ENCODE results near the gene FCAMR. TPM values are rescaled to one million over a fixed set of nuclear protein-coding genes. Genes with fewer than 3 reads are reported as not detected.

The FCAMR gene
- total RNA-seq = 0.07 TPM in 2 replicates

- intact Hi-C loops (cut with micrococcal nuclease) = no loop called here
These were observed at the start of gene FCAMR for GRCh38 chr1:206970446-206970845. Gene FCAMR, minus strand, starts transcription at chr1:206970460. Its CDS starts 335 bp downstream, at chr1:206970125.

- intact Hi-C loops (cut with micrococcal nuclease) = no loop called here
These were observed 49.4 kb upstream of the FCAMR start for GRCh38 chr1:207019661-207020060.

GRCh38 chr1:207019161-207019560 lies 48.9 kb upstream of the FCAMR start:
- intact Hi-C loops (cut with micrococcal nuclease) = no loop called here

GRCh38 chr1:207018707-207019106 lies 48.4 kb upstream of the FCAMR start:
- intact Hi-C loops (cut with micrococcal nuclease) = no loop called here

- intact Hi-C loops (cut with micrococcal nuclease) = no loop called here
These were observed 47.6 kb upstream of the FCAMR start for GRCh38 chr1:207017615-207018559.

GRCh38 chr1:207015791-207016190 lies 45.5 kb upstream of the FCAMR start:
- intact Hi-C loops (cut with micrococcal nuclease) = no loop called here

- intact Hi-C loops (cut with micrococcal nuclease) = no loop called here
These were observed 44.5 kb upstream of the FCAMR start for GRCh38 chr1:207014728-207015127.

GRCh38 chr1:207013321-207014085 lies 43.2 kb upstream of the FCAMR start:
- intact Hi-C loops (cut with micrococcal nuclease) = no loop called here

GRCh38 chr1:207010726-207011125 lies 40.5 kb upstream of the FCAMR start:
- intact Hi-C loops (cut with micrococcal nuclease) = no loop called here

- intact Hi-C loops (cut with micrococcal nuclease) = no loop called here
These were observed 39.7 kb upstream of the FCAMR start for GRCh38 chr1:207009945-207010344.

GRCh38 chr1:207009182-207009850 lies 39.1 kb upstream of the FCAMR start:
- intact Hi-C loops (cut with micrococcal nuclease) = no loop called here

- intact Hi-C loops (cut with micrococcal nuclease) = no loop called here
These were observed 37.2 kb upstream of the FCAMR start for GRCh38 chr1:207007352-207008033.

GRCh38 chr1:207006914-207007313 lies 36.7 kb upstream of the FCAMR start:
- intact Hi-C loops (cut with micrococcal nuclease) = no loop called here

GRCh38 chr1:207006083-207006482 lies 35.8 kb upstream of the FCAMR start:
- intact Hi-C loops (cut with micrococcal nuclease) = no loop called here

- intact Hi-C loops (cut with micrococcal nuclease) = loop anchor here (1.0 kb wide), 1 partner anchor 73 kb away; no protein-coding TSS in a partner anchor
These were observed 34.9 kb upstream of the FCAMR start for GRCh38 chr1:207004931-207005830.

- intact Hi-C loops (cut with micrococcal nuclease) = no loop called here
These were observed 33.0 kb upstream of the FCAMR start for GRCh38 chr1:207003210-207003609.

- intact Hi-C loops (cut with micrococcal nuclease) = no loop called here
These were observed 32.5 kb upstream of the FCAMR start for GRCh38 chr1:207002724-207003146.

GRCh38 chr1:207001492-207002245 lies 31.4 kb upstream of the FCAMR start:
- intact Hi-C loops (cut with micrococcal nuclease) = no loop called here

- intact Hi-C loops (cut with micrococcal nuclease) = no loop called here
These were observed 30.5 kb upstream of the FCAMR start for GRCh38 chr1:207000651-207001291.
